HL-60 (cell line): ENCODE data around the gene PGS1.

Experiments
- CTCF ChIP-seq: IDR thresholded peaks from one replicate; pipeline ENCODE4 v1.5.1; 2011; ENCODE audit warnings: low read length, control low read depth, inconsistent platforms; ENCODE audit not compliant: insufficient read depth
- GABPA ChIP-seq: IDR thresholded peaks from 2 replicates; pipeline ENCODE4 v1.6.1; 2012; ENCODE audit warnings: low read depth
- POLR2AphosphoS5 ChIP-seq: IDR thresholded peaks from 2 replicates; pipeline ENCODE4 v1.6.1; 2012; ENCODE audit warnings: low read depth
- REST ChIP-seq: IDR thresholded peaks from 2 replicates; pipeline ENCODE4 v1.6.1; 2012; ENCODE audit warnings: low read depth; ENCODE audit not compliant: insufficient replicate concordance
- SPI1 ChIP-seq: IDR thresholded peaks from 2 replicates; pipeline ENCODE4 v1.6.1; 2012; ENCODE audit warnings: low read depth, mild to moderate bottlenecking, borderline replicate concordance

GRCh38 chr17:78416791-78417530 is 38.5 kb downstream of the PGS1 start:
- TF ChIP-seq CTCF (no peak), REST (no peak), POLR2AphosphoS5 (no peak), GABPA (no peak), SPI1 (no peak)
